GM19239 (cell line): Measurements from ENCODE around the gene FAAP100.

ENCODE experiments used
- DNase-seq: peaks from one replicate; pipeline ENCODE4 v3.0.0; 2011; ENCODE audit warnings: low spot score; ENCODE audit not compliant: insufficient read length
- FAIRE-seq: peaks from 2 replicates; lab custom pipeline; 2011; peaks lifted over from hg19 to GRCh38; lab: Jason Lieb, UNC

Gene FAAP100

DNA sequence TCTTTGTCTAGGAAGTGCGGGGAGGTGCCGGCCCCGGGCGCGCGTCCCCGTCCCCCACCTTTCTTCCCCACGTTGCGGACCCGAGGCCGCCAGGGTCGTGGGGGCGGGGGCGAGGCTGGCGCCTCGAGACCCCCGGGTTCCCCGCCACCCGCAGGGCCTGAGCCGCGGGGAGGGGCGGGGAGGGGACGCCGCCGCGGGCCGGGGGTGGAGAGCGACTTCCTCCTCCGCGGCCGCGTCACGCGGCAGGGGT is 37.7 kb downstream of the FAAP100 start:
- FAIRE-seq (no peak), DNase-seq (no peak)

DNA sequence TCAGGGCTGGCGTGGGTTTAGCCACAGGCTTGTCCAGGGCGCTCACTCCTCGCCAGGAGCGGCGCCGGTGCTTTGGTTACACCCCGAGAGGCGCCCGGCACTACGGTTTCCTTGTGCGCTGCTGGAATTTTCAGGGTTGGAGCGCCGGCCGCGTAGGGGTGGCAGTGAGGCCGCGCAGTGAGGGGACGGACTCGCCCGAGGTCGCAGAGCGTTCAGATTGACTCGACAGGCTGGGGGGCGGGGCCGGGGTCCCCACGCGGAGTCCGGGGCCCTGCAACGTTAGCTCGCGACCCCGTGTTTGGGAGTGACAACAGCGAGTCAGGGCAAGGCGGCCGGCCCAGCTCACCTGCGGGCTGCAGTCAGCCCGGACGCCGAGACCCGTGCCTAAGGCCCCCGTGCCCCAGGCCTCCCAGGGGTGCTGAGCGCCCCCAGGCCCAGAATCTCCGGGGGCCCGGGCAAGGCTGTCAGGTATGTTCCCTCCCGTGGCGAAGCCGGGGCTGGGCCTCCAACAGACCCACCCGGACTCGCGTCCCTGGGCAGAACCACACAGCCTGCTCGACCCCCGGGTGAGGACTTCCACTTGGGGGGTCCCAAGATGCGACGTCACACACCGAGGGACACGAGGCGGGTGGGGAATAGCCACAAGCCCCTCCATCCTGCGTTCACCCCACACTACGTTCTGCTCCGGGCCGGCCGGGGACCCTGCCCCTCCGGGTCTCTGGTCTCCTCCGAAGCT is 38.2 kb downstream of the FAAP100 start:
- no peak for FAIRE-seq
- no peak for DNase-seq

DNA sequence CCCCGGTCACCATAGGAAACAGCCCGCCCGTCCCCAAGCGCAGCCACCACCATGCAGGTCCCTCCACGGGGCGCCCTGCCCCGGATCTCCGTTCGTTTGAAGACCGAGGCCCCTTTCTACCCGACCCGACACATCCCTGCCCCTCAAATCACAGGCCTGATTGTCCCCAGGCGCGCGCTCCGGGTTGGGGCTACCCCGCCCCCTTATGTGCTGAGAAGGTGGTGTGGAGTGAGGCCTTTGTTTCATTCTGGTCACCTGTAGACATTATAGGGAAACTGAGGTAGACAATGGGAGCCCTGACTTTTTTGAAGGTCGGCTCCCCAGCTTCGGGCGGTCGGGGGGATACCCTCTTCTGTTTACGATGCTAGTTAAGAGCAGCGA is 38.8 kb downstream of the FAAP100 start:
- DNase-seq (no peak), FAIRE-seq (peak; percentile 75)

DNA sequence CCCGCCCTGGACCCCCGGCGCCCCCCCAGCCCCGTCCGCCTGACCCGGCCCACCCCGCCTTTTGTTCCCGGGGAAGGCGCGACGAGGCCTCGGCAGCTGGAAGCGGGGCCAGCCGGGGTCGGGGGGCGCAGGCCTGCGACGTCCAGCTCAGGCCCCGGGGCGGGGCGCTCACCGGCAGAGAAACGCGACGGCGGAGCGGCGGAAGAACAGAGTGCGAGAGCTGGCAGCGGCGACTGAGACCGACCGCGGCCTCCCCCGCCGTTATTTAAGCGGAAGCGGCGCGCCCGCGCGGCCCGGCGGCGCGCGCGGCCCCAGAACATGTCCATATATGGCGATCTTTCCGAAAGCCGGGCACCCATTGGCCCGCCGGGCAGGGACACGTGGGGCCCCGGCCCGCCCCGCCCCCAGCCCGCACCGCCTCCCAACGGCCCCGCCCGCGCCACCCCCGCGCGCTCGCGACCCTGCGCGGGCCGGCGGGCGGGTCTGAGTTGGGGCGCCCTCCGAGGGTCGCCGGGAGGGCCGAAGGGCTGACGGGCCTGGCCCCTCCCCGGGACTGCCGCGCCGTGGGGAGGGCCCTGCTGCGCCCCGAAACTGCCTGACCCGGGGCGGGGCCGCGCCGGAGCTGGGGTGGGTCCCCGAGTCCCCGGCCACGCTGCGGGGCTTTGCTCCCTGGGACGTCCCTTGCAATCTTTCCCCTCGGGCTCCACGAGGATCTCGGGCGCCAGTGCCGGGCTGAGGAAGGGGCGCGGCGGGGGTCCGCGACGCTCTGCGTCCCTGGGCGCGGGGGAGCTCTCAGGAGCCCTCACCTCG is 39.4 kb downstream of the FAAP100 start, which contains the start of gene ACTG1:
TSS of gene ACTG1 (minus strand) at position 238 of the 810 bp plus-strand sequence. CDS start 445 bp downstream, outside the sequence.
- peak; percentile 85 for DNase-seq
- no peak for FAIRE-seq

DNA sequence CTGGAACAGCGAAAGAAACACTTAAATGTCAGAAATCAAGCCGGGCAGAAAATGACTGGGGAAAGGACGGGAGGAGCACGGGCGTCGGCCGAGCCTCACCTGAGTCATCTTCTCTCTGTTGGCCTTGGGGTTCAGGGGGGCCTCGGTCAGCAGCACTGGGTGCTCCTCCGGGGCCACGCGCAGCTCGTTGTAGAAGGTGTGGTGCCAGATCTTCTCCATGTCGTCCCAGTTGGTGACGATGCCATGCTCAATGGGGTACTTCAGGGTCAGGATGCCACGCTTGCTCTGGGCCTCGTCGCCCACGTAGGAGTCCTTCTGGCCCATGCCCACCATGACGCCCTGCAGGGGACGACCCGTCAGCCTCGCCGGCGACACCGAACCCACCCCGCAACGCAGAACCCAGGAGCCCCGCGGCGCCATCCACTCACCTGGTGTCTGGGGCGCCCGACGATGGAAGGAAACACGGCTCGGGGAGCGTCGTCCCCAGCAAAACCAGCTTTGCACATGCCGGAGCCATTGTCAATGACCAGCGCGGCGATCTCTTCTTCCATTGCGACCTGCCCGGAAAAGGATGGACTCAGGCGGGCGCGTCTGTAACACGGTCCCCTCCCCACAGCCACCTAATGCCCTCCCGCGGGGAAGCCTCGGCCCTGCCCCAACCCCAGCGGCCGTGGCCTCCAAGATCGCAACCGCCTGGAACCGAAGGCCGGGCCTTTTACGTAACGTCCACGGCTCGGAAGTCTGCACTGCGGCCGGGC is 40.2 kb downstream of the FAAP100 start:
- FAIRE-seq (peak; percentile 37), DNase-seq (no peak)

DNA sequence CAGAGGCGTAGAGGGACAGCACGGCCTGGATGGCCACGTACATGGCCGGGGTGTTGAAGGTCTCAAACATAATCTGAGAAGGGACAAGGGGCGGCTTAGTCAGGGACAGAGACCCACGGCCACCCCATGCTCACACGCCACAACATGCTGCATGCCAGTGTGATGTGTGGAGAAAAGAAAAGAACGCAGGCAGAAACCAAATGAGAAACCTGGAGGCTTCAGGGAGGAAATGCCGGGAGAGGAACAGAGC is 40.7 kb downstream of the FAAP100 start:
- DNase-seq (no peak), FAIRE-seq (peak; percentile 4)

DNA sequence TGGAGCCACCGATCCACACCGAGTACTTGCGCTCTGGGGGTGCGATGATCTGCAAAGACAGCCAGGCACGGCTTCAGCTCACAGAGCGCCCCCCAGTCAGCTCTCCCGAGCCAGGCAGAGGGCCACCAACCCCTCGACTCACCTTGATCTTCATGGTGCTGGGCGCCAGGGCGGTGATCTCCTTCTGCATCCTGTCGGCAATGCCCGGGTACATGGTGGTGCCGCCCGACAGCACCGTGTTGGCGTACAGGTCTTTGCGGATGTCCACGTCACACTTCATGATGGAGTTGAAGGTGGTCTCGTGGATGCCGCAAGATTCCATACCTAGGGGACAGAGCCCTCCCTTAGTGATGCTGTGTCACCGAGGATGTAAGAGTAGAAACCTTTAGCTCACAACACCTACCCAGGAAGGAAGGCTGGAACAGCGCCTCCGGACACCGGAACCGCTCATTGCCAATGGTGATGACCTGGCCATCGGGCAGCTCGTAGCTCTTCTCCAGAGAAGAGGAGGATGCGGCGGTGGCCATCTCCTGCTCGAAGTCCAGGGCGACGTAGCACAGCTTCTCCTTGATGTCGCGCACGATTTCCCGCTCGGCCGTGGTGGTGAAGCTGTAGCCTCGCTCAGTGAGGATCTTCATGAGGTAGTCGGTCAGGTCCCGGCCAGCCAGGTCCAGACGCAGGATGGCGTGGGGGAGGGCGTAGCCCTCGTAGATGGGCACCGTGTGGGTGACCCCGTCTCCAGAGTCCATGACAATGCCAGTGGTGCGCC is 41.2 kb downstream of the FAAP100 start:
- no peak for DNase-seq
- FAIRE-seq: no peak

DNA sequence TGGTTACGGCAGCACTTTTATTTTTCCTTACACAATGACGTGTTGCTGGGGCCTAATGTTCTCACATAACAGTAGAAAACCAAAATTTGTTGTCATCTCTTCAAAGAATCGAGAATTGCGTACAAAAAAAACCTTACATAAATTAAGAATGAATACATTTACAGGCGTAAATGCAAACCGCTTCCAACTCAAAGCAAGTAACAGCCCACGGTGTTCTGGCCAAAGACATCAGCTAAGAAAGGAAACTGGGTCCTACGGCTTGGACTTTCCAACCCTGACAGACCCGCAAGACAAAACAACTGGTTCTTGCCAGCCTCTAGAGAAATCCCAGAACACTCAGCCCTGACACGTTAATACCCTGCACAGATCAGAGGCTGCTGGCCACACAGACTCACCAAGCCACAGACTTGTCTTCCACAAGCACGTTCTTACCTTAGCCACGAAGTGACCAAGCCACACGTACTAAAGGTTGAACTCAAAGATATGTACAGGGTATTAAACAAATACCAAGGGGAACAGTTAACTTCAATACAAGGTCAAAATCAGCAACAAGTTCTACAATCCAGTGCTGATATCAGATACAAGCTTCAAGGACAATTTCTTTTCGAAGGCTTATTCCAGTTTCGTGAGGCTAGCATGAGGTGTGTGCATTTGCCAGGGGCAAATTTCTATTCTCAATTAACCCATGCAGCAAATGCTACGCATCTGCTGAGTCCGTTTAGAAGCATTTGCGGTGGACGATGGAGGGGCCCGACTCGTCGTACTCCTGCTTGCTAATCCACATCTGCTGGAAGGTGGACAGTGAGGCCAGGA is 42.0 kb downstream of the FAAP100 start:
- FAIRE-seq (no peak), DNase-seq (no peak)

DNA sequence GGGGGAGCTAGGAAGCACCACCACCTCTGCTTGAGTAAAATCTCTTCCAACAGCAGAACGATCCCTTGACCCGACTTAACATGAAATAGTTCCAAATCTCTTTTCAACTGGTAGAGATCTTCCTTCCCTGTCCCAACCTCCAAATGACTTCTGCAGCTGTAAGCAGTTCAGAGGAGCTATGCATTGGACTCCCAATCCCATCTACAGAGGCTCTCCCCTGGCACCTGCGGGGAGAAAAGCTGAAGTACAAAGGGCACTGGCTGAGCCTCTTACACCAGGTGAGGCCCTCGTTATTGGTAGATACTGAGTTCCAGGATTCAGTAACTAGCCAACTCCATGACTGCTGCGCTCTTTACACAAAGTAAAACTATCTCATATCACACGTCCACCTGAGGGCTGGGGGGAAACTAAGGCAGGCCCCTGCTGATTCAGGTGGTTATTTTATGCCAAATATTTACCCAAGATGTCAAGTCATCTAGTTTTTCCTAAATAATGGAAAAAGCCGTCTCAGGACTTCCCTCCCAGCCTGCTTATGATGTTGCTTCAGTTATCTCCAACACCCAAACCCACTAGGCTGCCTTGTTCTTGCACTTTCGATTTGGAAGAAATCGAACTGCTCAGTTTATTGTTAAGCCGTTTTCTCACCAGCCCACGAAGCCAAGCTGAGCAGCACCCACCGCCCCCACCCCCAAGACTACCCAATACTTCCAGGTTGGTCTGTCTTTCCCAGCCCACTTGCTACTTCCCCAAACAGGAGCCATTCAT is 42.8 kb downstream of the FAAP100 start:
- FAIRE-seq (peak; percentile 26), DNase-seq (no peak)

DNA sequence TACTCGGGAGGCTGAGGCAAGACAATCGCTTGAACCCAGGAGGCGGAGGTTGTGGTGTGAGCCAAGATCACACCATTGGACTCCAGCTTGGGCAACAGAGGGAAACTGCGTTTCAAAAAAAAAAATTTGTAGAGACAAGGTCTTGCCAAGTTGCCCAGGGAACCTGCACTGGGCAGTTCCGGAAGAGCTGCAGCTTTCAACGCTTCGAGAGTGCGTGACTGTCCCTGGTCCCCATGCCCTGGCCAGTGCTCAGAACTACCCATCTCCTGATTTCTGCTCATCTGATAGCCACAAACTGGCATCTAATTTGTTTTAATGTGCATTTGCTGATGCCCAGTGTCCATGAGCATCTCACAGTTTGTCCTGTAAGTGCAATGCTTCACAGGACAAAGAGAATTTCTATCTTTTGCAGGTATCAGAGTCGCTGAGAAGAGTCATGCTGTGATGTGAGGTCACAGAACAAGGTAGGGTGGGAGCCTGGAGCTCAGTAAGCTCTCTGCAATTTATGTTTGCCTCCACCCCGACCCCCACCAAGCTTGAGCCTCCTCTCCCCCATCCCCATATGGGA is 43.4 kb downstream of the FAAP100 start:
- DNase-seq: no peak

DNA sequence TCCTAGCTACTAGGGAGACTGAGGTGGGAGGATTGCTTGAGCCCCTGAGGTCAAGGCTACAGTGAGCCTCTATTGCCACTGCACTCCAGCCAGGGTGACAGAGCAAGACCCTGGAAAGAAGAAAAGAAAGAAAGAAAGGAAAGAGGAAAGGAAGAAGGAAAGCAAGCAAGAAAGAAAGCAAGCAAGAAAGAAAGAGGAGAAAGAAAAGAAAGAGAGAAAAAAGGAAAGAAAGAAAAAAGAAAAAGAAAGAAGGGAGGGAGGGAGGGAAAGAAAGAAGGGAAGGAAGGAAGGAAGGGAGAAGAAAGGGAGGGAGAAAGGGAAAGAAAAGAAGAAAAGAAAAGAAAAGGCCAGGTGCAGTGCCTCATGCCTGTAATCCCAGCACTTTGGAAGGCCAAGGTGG is 48.5 kb downstream of the FAAP100 start:
- DNase-seq: no peak
- FAIRE-seq: no peak

More for the DNA sequence above, 43.4 kb downstream of the FAAP100 start:
- peak; percentile 58 for FAIRE-seq

DNA sequence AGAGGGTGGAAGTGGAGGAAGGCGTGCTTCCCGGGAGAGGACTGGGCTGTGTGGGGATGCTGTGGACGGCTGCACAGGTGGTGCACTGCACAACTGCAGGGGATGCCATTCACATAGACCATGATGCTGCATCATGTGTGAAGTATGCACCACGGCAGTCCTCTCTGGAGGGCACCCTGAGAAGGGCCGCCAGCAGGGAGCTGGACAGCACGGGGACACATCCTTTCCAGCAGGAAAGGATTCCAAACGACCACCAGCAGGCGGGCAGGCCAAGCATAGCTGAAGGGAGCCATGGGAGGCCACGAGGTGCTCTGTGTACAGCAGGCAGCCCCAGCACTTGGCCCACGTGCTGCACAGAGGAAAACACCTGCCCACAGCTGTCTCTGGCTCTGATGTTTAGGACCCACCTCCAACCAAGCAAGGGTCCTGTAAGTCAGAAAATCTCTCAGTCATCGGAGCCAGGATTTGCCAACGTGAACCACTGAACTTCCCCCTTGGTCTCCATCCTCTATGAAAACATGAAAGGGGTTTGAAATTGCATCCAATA is 49.6 kb downstream of the FAAP100 start:
- no peak for FAIRE-seq
- DNase-seq: no peak

DNA sequence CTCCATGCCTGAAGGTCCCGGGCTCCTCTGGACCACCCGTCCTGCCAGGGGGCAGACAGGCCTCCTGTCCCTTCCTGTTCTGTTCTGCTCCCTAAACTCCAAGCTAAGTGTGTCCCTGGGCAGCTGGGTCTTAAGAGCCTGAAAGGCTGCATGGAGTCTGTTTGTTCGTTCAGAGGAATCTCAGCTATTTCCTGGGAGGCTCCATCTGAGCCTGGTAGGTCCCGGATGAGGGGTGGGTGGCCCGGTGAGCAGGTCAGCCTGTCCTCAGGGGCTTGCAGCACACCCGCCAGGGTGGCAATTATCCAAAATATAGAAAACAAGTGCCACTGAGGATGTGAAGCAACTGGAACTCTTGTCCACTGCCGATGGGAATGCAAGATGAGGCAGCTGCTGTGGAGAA is 52.1 kb downstream of the FAAP100 start:
- no peak for FAIRE-seq

DNA sequence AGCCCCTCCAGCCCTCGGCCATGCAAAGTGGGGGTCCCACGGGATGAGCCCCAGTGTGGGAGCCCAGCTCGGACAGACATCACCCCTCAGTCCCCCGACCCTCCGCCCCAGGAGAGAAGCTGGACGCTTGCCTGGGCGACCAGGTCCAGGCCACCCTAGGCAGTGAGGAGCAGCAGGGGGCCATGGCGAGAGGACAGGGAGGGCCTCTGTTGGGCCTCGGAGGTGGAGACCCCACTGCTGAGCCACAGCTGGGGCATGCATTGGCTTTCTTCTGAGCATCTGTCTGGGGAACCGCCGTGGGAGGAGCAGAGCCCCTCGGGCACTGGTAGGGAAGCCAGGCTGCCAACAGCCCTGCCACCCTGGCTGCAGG is 52.6 kb downstream of the FAAP100 start:
- DNase-seq (no peak), FAIRE-seq (no peak)

More for the DNA sequence above, 52.1 kb downstream of the FAAP100 start:
- DNase-seq: no peak

DNA sequence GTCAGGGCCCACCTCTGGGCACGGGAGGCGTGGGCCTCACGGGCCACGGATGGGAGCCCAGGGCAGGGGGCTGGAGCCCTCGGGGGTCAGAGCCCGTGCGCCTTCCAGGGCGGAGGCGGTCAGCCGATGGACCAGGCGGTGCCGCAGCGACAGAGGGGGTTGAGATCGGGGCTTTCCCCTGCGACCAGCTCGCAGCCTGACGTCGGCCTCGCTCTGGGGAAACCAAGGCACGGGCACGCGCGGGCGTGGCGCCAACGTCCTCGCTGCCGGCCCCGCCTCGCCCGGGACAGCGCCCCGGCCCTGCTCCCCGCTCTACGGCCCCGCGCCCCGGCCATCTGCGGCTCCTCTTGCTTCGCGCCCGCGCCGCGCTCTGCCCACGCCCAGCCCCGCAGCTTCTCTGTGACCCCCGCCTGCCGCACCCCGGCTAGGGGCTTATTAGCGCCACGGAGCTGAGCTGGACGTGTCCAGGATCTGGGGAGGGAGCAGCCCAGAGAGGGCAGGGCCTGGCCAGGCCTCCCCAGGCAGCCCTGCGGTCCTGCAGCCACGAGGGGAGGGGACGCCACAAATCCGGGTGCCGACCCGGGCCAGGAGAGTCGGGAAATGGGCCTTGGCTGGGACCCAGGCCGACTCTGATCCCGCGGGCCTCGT is 53.1 kb downstream of the FAAP100 start:
- FAIRE-seq (no peak), DNase-seq (no peak)

DNA sequence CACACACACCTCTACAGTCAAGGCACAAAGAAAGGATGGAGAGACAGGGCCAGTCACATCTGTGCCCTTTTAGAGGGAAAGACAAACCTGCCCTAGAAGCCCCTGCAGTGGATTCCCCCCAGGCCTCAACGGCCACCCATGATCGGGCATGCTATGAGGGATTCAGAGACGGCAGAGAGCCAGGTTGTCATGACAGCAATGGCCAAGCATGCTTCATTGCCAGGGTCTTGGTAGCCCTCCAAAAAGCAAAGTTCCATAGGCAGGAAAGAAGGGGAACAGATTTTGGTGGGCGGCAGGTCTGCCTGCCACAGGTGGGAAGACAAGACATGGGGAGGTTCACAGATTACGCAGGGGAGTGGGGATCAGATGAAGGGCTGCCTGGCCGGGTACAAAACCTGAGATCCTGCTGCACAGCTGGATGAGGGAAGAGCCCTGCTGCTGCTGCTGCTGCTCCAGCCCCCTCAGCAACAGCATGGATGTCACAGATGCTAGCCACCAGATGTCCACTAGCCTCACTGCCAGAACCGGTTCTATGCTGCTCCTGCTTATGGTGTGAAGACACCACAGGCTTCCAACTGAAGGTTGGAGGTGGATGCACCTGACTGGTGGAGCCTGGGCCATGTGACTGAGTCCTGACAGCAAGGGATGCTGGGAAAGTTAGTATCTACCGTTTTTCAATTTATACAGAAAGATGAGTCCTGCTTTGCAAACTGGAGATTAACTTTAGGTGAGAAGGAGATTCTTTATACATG is 57.4 kb downstream of the FAAP100 start:
- no peak for DNase-seq
- no peak for FAIRE-seq
